GM19035 (cell line): ENCODE data around the gene GSTO2.

Source experiments
- ATAC-seq: cut with Tn5 transposase; IDR thresholded peaks from one replicate; pipeline ENCODE4 v1.9.1; 2021; ENCODE audit not compliant: unreplicated experiment

Gene GSTO2

DNA sequence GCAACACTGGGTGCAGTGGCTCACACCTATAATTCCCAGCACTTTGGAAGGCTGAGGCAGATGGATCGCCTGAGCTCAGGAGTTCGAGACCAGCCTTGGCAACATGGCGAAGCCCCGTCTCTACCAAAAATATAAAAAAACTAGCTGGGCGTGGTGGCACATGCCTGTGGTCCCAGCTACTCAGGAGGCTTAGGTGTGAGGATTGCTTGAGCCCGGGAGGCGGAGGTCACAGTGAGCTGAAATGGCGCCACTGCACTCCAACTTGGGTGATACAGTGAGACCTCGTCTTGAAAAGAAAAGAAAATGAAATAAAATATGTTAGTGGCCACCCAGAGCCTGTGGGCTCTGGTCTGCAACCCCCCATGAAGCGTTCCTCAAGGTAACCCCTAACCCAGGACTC, 55.9 kb downstream of the GSTO2 start:
- ATAC-seq: no peak

DNA sequence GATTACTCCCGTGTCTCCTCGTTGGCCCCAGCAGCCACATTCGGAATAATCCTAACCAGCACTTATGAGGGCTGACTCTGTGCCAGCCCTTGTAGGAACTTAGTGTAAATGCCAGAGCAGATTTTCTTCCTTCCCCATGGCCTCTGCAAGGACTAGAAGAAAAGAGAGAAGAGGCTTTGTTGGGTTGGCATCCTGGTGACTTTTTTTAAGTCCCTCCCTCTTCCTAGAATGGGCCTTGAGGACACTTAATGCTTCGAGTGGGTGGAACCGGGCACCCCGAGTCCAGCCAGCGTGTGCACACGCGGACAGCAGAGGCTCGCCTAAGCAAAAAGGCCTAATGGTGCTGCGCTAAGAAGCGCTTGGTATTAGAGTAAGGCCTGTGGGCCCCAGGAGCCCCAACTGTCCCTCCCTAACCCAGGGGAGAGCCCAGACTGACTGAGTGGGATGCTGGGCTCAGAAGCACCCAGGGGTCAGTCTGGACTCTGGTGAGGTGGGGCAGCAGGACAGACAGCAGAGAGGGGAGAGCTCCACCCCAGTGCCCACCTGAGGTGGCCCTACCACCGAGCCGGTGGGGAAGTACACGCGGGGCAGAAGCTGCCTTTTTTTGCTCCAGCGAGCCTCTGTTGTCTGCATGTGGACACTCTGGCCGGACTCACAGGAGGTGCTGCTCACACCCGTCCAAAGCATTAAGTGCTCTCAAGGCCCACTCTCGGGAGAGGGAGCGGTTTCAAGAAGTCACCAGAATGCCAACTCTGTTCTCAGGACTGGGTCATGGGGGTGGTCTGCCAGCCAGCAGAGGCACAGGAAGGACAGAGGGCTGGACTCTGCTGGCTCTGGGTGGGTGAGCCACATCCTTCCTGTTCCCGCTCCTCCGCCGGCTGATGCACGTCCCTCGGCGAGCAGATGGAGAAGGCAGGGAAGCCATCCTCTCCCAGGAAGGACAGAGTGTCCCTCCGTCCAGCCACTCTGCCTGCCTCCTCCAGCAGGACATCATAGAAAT, 56.8 kb downstream of the GSTO2 start:
- no peak for ATAC-seq

DNA sequence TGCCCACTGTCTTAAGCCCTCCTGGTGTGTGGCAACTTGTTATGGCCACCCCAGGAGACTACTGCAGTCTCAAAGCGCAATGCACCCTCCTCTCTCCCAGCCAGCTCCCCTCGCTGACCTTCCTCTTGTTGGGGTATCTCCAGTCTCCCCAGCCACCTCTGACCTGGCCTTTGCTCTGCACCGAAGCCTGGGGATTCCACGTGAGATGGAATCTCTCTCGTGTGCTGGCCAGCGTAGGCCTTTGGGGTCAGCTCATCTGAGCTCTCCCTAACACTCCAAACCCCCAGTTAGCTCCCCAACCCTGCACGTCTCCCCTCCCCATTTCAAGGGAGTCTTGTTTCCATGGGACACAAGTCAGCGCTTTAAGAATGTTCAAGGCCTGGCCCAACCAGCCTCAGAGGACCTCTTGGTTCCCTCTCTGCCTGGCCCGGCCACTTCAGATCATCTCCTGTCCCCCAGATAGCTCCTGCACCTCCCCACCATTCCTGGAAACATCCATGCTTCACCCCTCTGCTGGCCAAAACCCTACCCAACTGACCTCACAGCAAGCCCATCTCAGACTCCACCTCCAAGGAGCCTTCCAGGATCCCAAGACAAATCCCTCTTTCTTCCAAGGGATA, 58.1 kb downstream of the GSTO2 start:
- ATAC-seq: no peak

DNA sequence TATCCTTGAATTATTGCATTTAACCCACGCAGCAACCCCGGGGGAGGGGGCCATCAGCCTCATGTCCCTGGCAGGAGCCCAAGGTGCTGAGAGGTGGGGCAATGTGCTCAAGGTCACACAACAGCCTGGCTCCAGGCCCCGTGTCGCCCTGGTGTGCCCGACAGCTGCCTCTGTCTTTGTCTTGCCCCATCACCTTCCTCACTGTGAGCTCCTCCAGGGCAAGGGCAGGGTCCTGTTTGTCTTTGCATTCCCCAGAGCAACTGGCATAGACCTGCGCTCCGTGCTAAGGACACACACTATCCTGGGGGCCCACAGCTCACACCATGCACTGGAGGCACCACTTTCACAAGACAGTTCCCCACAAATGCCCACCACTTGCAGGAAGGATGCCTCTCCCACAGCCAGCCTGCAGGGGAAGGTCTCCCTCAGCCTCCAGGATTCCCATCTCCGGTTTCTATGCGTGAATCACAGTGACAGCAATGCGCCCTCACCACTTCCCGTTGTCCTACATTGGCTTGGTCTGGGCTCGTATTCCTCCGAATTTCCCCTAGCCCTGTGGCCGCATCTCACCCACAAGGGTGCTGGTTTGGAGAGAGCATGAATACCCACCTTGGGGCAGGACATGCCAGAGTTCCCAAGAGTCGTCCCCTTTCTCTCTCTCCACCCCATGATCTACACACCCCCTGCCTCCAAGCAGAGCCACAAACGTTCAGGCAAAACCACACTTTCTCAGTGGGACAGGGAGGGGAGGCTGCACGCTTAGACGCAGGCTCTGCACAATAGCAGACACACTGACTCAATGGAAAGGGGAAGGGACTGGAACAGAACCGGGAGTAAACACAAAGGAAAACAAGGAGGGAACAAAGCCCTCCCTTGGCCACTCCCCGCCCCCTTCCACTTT, 59.0 kb downstream of the GSTO2 start:
- ATAC-seq: no peak

DNA sequence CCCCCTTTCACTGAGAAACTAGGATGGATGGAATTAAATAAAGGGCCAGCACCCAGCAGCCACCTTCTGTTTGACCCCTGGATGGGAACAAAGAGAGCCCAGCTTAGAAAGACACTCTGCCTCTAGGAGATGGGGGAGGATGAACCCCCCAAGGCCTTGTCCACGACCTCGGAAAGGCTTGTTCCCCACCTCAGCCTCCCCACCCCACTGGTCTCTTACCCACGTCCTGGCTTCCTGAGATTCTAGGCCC, 59.6 kb downstream of the GSTO2 start:
- no peak for ATAC-seq

DNA sequence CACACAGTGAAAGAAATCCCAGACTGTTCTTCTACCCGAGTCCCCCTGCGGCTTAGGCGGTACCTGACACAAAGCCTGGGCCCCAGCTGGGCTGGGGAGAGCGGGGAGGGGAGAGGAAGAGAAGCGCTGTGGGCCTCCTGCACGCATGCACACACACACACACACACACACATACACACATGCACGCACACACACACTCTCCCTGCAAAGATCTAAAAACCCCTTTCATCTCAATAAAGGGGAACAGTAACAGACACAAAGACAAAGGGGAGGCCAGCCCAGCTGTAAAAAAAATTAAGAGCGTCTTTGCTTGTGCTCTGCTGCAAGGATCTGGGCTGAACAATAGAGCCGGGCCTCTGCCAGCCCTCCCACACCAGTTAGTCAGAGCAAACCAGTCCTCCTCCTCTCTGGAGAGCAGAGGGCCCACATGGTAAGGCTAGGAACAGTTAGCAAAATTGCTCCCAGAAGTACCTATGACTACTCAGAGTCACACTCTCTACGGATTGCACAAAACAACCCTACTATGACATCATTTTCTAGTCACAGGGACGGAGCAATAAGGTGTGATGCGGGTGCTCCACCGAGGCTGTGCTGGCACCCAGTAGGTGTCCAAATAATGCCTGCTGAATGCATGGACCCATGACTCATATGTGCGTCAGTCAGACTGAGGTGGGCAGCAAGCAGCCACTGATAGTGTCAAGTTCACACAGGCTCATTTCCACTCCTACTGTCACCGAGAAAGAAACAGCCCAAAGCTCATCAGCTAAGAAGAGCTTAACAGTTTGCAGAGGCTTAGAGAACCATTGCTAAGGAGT, 60.1 kb downstream of the GSTO2 start:
- ATAC-seq: no peak

DNA sequence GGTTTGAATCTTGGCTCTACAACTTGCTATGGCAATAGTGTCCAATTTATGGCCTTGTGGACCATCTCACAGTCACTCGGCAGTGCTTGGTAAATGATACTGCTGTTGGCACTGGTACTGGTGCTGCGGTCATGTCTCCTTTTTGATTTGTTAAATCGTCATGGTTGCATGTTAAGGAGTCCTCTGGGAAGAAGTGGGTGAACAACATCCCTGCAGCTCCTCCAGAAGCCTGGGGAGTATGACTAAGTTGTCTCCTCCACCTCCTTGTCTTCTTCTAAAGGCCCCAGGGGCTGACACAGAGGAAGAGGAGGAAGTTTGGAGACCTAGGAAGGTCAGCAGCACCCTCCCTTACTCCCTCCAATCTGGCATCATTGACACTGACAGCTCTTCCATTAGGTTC, 60.8 kb downstream of the GSTO2 start:
- no peak for ATAC-seq

DNA sequence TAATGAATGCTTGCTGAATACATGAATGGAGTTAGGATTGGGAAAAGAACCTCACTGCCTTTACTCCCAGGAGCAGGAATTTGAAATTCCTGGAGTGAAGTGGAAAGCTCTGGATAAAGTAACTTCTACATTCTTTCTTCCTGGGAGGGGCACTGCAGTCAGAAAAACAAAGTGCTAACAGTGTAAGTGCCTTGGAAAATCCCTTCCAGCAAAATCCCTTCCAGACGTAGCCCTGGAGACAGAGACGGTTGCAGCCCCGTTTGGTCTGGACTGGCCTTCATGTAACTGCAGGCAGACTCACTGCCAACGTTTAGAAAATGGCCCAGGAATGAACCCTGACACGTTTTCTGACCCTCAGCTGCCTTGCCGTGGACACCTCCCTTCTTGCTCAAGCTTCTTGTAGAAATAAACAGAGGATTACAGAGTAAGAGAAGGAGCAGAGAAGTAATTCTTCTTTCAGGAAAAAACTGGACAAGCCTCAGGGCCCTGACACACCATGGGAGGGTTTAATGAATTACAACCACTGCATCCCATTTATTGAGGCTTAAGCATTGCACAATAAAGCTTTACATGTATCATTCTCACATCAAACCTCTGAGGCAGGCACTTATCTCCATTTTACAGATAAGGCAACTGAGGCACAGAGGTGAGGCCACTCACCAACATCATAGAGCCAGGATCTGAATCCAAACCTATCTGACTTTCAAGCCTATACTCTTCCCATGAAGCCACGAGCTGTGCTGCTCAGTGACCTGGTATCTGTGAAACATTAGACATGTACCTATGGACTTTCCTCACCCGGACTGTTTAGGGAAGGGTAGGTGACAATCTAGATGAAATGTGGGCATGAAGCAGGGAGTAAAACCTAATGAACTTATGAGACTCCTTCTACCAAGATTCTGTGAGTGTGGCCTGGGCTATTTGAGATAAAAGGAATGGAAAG, 61.5 kb downstream of the GSTO2 start:
- no peak for ATAC-seq

DNA sequence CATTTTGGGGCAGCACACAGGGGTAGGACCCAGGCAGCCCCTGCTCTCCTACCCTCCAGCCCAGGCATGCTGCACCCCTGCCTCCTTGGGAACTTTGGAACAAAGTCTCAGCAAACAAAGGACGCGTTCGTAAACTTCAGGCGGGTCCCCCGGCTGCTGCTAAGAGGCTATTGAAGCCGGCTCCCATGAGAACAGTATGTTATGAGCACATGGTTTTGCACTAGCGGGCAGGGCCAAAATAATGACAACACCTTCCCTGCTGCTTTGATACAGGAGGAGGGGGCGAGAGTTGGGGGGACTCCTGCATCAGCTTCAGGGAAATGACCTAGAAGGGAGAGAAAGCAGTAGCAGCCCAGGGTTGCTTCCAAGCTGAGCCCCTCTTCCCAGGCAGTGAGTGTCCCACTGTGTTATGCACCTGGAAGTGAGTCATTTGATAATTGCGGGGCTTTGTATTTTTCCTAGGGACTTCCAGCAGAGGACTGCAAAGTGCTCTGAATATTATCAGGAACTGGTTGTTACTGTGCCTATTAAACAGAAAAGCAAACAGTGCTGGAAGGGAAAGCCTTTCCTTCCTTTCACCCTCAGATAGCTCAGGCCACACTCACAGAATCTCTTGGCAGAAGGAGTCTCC, 62.3 kb downstream of the GSTO2 start:
- no peak for ATAC-seq

DNA sequence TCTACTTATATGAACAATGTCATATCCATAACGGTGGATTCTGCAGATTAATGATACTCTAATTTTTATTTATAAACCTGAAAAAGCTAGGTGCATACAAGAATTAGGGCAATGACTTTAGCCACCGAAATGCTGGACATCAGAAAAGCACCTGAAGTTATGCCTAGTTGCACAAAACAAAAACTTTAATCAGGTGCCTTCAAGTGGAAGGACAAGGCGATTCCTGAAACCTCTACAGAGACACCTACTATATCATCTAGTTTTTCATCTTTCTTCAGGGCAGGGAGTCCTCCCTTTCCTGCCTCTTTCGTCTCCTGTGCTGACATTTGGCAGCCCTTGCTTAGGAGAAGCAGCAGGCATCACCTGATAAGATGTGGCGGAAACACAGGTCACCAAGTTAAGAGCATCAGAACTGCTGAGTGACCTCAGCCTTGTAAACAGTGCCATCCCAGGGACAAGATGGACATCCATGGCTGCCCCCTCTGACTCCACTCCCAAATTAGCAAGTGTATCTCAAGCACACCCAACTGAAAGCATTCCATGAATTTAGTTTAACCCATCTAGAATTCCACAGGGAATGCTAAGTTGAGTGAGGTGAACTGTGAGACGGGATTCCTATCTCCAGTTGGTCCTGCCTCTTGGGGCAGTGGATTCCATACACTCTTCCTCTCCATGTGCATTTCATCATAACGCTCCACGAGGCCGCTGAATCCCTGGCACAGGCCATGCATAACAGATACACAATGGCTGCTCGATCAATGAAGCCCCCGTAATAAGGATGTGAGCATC, 63.5 kb downstream of the GSTO2 start:
- ATAC-seq: no peak

DNA sequence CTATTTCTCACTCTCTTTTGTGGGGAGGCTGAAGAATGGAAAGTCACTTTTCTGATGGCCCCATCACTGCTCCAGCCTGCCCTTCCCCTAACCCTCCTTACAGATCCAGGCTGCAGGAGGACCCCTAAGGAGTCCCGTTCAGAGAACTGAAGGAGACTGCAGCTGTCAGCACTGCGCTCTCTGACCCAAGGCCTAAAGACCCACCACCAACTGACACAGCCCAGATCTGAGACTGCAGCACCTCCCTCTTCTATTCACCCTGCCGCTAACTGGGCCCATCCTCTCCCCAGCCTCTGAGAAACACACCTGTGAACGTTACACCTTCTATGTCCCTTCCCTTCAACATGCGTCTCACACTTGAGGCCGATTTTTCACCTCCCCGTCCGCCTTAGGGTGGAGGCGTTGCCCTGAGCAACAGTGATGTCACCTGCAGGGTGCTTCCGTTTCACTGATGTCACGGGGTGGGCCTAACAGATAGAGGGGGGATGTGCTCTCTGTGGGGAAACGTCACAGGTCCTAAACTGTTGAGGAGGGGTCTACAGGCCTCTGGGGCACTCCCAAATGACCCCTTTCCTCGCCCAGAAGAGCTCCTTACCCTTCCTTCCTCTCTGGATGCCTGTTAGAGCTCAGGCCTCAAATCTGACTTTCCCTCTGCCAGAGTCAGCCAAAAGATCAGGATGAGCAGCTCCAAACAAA, 64.2 kb downstream of the GSTO2 start:
- no peak for ATAC-seq

DNA sequence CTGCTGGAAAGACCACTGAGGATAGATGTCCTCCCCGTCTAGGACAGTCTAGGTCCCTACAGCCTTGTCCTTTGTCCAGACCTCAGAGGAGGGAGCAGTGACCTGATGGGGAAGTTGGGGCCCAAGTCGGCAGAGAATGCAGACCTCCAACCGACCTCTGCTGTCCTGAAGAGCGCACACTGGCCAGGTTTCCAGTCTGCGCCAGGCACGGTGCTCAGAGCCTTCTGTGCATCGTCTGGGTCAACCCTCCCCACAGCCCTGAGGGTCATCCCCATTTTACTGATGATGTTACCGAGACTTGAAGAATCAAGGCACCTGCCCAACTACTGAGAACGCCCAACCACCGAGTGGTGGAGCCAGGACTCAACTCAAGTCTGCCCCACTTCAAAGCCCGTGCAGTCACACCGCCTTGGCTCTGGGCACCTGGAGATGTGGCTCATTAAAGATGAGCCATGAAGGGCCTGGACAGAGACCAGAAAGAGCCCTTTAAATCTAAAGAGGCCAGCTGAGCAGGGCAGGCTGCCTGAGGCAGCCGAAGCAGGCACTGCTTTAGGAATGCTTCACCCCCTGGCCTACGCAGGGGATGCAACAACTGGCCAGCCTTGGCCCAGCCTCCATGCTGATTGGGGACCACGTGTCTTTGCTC, 64.9 kb downstream of the GSTO2 start:
- ATAC-seq: no peak

DNA sequence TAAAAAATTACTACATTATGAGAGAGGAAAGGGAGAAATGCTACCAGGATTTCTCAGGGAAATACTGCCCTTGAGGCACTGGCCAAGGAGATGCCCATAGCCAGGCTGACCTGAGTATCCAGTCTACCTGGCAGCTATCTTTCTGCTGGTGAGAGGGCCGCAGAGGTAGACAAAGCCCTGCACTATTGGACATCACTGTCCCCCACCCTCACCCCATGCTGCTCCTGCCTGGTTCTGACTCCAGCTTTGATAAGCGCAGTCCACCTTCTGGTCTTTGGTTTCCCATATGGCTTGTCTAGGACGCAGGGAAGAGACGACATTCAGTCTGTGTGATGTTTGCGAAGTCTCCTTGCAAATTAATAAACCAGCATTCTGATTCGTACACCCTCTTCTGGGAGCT, 65.6 kb downstream of the GSTO2 start:
- no peak for ATAC-seq

DNA sequence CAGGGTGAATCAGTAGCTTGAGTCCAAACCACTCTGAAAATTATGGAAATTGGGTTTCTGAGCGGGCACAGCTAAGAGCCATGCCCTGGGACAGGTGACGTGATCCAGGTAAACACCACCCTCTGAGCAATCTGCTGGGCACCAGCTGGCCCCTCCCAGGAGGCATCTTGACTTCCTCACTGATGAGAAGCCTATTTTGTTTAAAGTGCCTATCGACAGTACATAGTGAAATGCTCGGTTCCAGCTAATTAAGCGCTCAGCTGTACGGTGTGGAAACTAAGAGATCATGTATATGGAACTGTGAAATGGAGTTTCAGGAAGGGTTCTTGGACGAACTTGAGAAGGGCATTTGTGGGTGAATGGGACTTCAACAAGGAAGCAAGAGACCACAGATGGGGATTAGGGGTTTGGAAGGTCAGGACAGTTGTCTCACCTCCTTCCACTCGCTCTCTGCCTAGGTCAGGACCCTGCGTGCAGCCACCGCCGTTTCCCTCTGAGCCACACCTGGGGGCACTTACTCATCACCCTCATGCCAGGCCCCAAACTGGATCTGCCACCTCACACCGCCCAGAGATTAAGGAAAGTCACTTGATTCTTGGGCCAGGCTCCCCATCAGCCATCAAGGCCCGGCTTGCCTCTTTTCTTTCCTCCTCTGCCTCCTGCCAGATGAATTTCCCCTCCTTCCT, 66.1 kb downstream of the GSTO2 start:
- ATAC-seq: no peak

DNA sequence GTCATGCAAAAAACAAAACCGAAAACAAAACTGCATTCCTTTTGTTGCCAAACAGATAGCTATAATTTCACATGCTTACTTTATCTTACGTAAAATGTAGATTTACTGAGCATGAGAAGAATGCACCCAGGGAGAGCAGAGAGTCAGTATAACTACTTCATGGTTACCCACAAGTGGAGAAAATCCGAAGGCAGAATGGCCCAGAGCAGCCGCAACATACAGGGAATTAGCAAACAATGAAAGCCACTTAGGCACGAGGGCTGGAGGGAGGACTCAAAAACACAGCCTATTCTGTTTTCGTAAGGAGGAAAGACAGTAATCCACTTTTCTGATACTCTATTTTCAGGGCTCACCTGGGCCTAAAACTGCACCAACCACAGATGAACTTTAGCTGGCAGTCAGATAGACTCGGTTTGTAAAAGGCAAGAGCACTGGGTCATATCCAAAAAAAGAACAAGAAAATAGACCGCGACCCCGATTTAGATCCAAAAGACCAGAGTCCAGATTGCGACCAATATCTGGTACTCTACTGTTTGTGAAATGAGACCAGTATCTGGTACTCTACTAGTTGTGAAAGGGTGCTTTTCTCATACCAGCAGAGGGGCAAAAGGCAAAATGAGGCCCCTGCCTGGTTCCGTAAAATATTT, 68.0 kb downstream of the GSTO2 start:
- ATAC-seq: peak; percentile 23

DNA sequence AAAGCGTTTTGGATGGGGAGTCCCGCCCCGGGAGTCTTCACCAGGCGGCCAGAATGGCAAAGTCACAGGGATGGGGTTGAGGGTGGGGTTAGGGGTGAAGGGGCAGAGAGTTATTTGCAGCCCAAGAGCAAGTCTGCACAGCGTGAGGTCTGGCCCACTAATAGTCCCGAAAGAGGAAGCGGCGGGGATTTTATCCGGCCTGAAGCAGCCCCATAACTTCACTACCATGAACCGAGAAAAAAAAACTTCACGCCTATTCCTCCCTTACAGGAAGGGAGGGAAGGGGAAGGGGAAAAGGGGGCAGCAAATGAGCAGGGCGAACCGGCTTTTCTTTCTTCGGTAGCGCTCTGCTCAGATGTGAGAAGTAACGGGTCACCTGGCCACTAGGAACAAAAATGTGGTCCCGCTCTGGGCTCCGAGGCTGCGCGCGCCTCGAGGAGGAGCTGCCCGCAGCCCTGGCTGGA, 68.6 kb downstream of the GSTO2 start:
- peak; percentile 45 for ATAC-seq
